Measurements from ENCODE around the gene SETD2. TPM values are rescaled to one million over a fixed set of nuclear protein-coding genes. Genes with fewer than 3 reads are reported as not detected.

SETD2 gene
- total RNA-seq, 1 donor from 2014 or later, result 26.4 TPM

DNA sequence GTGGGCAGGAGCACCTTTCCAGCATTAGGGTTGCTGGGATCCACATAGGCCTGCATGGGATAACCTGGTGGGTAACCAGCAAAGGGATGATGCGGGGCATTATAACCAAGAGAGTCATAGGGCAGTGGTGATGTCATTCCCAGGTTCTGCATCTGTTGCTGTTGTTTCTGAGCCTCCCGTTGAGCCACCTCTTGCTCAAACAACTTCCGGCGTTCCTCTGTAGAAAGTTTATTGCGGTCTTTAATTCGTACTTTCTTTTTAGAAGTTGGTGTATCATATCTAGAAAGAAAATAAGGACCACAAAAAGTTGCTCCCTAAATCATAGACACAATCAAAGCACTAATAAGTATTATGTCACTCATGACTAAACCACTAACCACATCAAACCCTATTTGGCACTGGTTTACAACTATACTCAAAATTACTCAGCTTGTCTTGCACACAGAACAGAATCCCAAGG is 106.7 kb downstream of the SETD2 start:
- Histone ChIP-seq H3K27me3 (ENCODE audit: low read depth) (no peaks in the 10 kb centered on the region), H3K36me3 (peaks cover 47% of the 10 kb centered on the region), H3K9me3 (replicated peaks) (no peaks in the 10 kb centered on the region), H3K4me3 (no peak overlapping the region), H3K27ac (replicated peaks) (no peak overlapping the region), H3K4me1 (peaks cover 11% of the 10 kb centered on the region)
- intact Hi-C loops (cut with micrococcal nuclease), result no loop called here
- TF ChIP-seq, protein P1, sequence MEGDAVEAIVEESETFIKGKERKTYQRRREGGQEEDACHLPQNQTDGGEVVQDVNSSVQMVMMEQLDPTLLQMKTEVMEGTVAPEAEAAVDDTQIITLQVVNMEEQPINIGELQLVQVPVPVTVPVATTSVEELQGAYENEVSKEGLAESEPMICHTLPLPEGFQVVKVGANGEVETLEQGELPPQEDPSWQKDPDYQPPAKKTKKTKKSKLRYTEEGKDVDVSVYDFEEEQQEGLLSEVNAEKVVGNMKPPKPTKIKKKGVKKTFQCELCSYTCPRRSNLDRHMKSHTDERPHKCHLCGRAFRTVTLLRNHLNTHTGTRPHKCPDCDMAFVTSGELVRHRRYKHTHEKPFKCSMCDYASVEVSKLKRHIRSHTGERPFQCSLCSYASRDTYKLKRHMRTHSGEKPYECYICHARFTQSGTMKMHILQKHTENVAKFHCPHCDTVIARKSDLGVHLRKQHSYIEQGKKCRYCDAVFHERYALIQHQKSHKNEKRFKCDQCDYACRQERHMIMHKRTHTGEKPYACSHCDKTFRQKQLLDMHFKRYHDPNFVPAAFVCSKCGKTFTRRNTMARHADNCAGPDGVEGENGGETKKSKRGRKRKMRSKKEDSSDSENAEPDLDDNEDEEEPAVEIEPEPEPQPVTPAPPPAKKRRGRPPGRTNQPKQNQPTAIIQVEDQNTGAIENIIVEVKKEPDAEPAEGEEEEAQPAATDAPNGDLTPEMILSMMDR (IDR thresholded peaks at IDR 0.05; ENCODE audit: borderline replicate concordance), result no peak
- DNase-seq, result no peak

DNA sequence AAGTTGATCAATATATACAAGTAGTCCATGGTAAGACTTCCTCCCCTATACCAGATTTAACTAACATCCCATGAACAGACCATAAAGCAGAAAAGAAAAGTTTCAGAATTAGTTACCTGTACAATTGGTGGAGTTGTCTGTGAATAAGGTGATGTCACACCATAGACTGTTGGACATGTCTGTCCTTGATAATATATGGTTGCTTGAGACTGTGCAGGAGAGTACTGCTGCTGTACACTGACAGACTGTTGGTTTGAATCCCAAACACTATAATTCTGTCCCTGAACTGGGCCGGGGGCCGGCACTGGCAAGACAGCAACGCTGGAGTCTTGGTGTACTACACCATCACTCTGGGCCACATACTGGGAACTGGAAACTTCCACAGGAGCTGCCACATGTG is 107.2 kb downstream of the SETD2 start:
- intact Hi-C loops (cut with micrococcal nuclease), result no loop called here
- DNase-seq, result no peak
- TF ChIP-seq, protein P1 (IDR thresholded peaks at IDR 0.05; ENCODE audit: borderline replicate concordance), result no peak
- Histone ChIP-seq H3K4me1 (peaks cover 11% of the 10 kb centered on the region), H3K36me3 (peaks cover 46% of the 10 kb centered on the region), H3K27me3 (ENCODE audit: low read depth) (no peaks in the 10 kb centered on the region), H3K9me3 (replicated peaks) (no peaks in the 10 kb centered on the region), H3K27ac (replicated peaks) (no peak overlapping the region), H3K4me3 (no peak overlapping the region)

DNA sequence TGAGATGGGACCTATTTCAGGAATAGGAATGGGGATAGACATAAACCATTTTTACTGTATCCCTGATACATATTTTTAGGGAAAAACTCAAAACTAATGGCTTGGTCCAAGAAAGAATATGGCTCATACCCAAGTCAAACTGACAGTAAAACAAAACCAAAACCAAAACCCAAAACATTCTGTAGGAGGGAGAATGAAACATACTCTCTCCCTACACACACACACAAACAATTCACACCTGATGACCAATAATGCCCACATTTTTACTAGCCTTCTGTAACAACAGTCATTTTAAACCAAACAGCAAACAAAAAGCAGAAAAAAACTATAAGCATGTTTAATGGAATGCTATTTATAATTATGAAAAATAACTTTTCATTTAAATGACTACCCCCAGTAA is 109.5 kb downstream of the SETD2 start:
- TF ChIP-seq, protein P1 (IDR thresholded peaks at IDR 0.05; ENCODE audit: borderline replicate concordance), result no peak
- intact Hi-C loops (cut with micrococcal nuclease), result no loop called here
- H3K27ac ChIP-seq (replicated peaks), result no peak overlapping the region
- peaks cover 31% of the 10 kb centered on the region for H3K36me3 ChIP-seq
- H3K9me3 ChIP-seq (replicated peaks), result no peaks in the 10 kb centered on the region
- H3K27me3 ChIP-seq (ENCODE audit: low read depth), result no peaks in the 10 kb centered on the region
- DNase-seq, result no peak
- peaks cover 11% of the 10 kb centered on the region for H3K4me1 ChIP-seq
- no peak overlapping the region for H3K4me3 ChIP-seq

GRCh38 chr3:47047673-47048072 is 116.2 kb downstream of the SETD2 start:
- Histone ChIP-seq H3K36me3 (peaks cover 35% of the 10 kb centered on the region), H3K27me3 (ENCODE audit: low read depth) (no peaks in the 10 kb centered on the region), H3K4me1 (no peaks in the 10 kb centered on the region), H3K27ac (replicated peaks) (no peak overlapping the region), H3K4me3 (no peak overlapping the region), H3K9me3 (replicated peaks) (no peaks in the 10 kb centered on the region)
- no peak for DNase-seq
- intact Hi-C loops (cut with micrococcal nuclease), result no loop called here
- TF ChIP-seq, protein P1 (IDR thresholded peaks at IDR 0.05; ENCODE audit: borderline replicate concordance), result no peak

DNA sequence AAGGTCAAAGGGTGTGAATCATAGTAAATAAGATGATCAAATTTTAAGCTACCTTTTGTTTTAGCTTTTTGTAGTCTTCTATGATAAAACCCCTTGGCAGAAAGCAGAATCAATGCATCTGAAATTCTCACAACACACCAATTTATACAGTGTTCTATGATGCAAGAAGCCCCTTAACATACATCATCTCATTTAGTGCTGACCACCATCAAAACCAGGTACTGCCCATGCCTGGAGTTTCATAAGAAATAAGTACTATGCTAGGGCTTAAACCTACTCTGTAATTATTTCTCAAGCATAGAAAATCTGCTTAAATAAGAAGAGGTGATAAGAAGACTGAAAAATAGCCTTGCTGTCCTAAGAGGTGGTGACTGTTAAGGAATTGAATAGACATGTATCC is 116.8 kb downstream of the SETD2 start:
- Histone ChIP-seq H3K9me3 (replicated peaks) (no peaks in the 10 kb centered on the region), H3K27me3 (ENCODE audit: low read depth) (no peaks in the 10 kb centered on the region), H3K4me1 (no peaks in the 10 kb centered on the region), H3K36me3 (peaks cover 35% of the 10 kb centered on the region), H3K27ac (replicated peaks) (no peak overlapping the region), H3K4me3 (no peak overlapping the region)
- intact Hi-C loops (cut with micrococcal nuclease), result no loop called here
- TF ChIP-seq, protein P1 (IDR thresholded peaks at IDR 0.05; ENCODE audit: borderline replicate concordance), result no peak
- DNase-seq, result no peak

Data from left ventricle myocardium inferior (tissue), 1 donor.